K562 (cell line): ENCODE results near the gene LTBP4. TPM values are rescaled to one million over a fixed set of nuclear protein-coding genes. Genes with fewer than 3 reads are reported as not detected.

Experiments used
- ATAC-seq: fragments of 200-7000 bp; cut with Tn5 transposase; 3 replicates; pipeline ENCODE4 v1.9.1; 2020; ENCODE audit warnings: moderate library complexity
- BruUV-seq: library from RNA; stranded (reverse); fragments of 400-500 nt; replicated peaks from 2 replicates; lab custom pipeline; 2021; lab: Mats Ljungman, UMichigan
- CTCF ChIA-PET: fragments of 300-600 bp; formaldehyde crosslinking; extraction: SDS; loops from one replicate; lab custom pipeline; 2021; ENCODE audit warnings: low intra/inter-chr PET ratio; lab: Yijun Ruan, JAX
- POLR2A ChIA-PET: fragments of 300-600, 350-650 bp; sonication (Branson Sonifier 250); formaldehyde crosslinking; extraction: SDS; loops from one replicate; lab custom pipeline; 2021; ENCODE audit warnings: antibody characterized with exemption, inconsistent platforms; lab: Yijun Ruan, JAX
- DNase-seq, 4 experiments: peaks; one replicate each; pipeline versions ENCODE4 v3.0.0 to v3.0.0-alpha.2; 2011 to 2018; ENCODE audit warnings: low spot score in 3 of 4, mixed read lengths in 3 of 4; ENCODE audit errors: extremely low read depth in 1 of 4
- FAIRE-seq: peaks from 2 replicates; lab custom pipeline; 2011; peaks lifted over from hg19 to GRCh38; lab: Jason Lieb, UNC
- H2AFZ ChIP-seq: 2 replicates; pipeline ENCODE4 v1.6.0; 2011; ENCODE audit warnings: low read depth, low read length, control low read depth, inconsistent platforms
- H3K27ac ChIP-seq: fragments of 200-600 bp; 3 replicates; pipeline ENCODE4 v1.8.0; 2011; ENCODE audit warnings: low read depth, mild to moderate bottlenecking, control low read depth, inconsistent platforms, low read length, moderate library complexity, mixed read lengths; ENCODE audit errors: extremely low read depth
- H3K27me3 ChIP-seq, 2 experiments: fragments of 300-600 bp in 1 of 2; 2 replicates in 1 of 2; 3 replicates in 1 of 2; pipeline versions ENCODE4 v1.6.0 to v1.8.0; 2011; ENCODE audit warnings: inconsistent platforms in 2 of 2, low read length in 2 of 2, mild to moderate bottlenecking in 1 of 2, mixed read lengths in 1 of 2, moderate library complexity in 1 of 2; ENCODE audit not compliant: control insufficient read depth in 2 of 2, insufficient read depth in 2 of 2
- H3K36me3 ChIP-seq: fragments of 300-600 bp; 3 replicates; pipeline ENCODE4 v1.8.0; 2011; ENCODE audit warnings: mild to moderate bottlenecking, low read length, inconsistent platforms; ENCODE audit not compliant: control insufficient read depth, insufficient read depth
- H3K4me1 ChIP-seq, 2 experiments: fragments of 200-600 bp in 1 of 2; replicated peaks in 1 of 2; 2 replicates in 1 of 2; 3 replicates in 1 of 2; pipeline versions ENCODE4 v1.5.1 to v1.8.0; 2011; ENCODE audit warnings: inconsistent platforms in 2 of 2, low read length in 2 of 2, mild to moderate bottlenecking in 1 of 2, mixed read lengths in 1 of 2, moderate library complexity in 1 of 2; ENCODE audit not compliant: control insufficient read depth in 2 of 2, insufficient read depth in 2 of 2
- H3K4me2 ChIP-seq: 2 replicates; pipeline ENCODE4 v1.6.1; 2011; ENCODE audit warnings: low read length, control low read depth, inconsistent platforms, mixed read lengths; ENCODE audit not compliant: insufficient read depth
- H3K4me3 ChIP-seq: fragments of 200-600 bp; sonication (generic), shearing (Covaris generic); 2 replicates; pipeline ENCODE4 v1.5.1; 2016; ENCODE audit warnings: control low read depth, inconsistent platforms
- H3K79me2 ChIP-seq: fragments of 200-600 bp; 3 replicates; pipeline ENCODE4 v1.8.0; 2011; ENCODE audit warnings: low read length, inconsistent platforms; ENCODE audit not compliant: control insufficient read depth, insufficient read depth
- H3K9ac ChIP-seq, 2 experiments: 2 replicates each; pipeline versions ENCODE4 v1.6.0 to v1.6.1; 2011; ENCODE audit warnings: low read depth in 2 of 2, low read length in 2 of 2, control low read depth in 1 of 2, inconsistent platforms in 1 of 2, mild to moderate bottlenecking in 1 of 2, mixed read lengths in 1 of 2; ENCODE audit not compliant: insufficient read depth in 1 of 2
- H3K9me1 ChIP-seq: one replicate; pipeline ENCODE4 v1.6.0; 2011; ENCODE audit warnings: inconsistent platforms, mild to moderate bottlenecking, low read length, moderate library complexity; ENCODE audit not compliant: control insufficient read depth, insufficient read depth
- H3K9me3 ChIP-seq: replicated peaks from 2 replicates; pipeline ENCODE4 v1.5.1; 2011; ENCODE audit warnings: low read depth, low read length, inconsistent platforms; ENCODE audit not compliant: control insufficient read depth, insufficient read depth
- H4K20me1 ChIP-seq: replicated peaks from 2 replicates; pipeline ENCODE4 v1.6.1; 2011; ENCODE audit warnings: low read length, inconsistent platforms, mixed read lengths; ENCODE audit not compliant: control insufficient read depth, insufficient read depth
- AFF4 ChIP-seq: sonication (generic); formaldehyde crosslinking; IDR thresholded peaks from 2 replicates; pipeline ENCODE4 v1.8.0; 2023; ENCODE audit warnings: mild to moderate bottlenecking, missing genetic modification reagents
- ASH1L ChIP-seq: fragments of 450-650 bp; IDR thresholded peaks from 2 replicates; pipeline ENCODE4 v1.6.1; 2018; ENCODE audit warnings: borderline replicate concordance, mild to moderate bottlenecking, low read depth; ENCODE audit not compliant: partially characterized antibody
- E2F8 ChIP-seq: fragments of 450-650 bp; IDR thresholded peaks from 2 replicates; pipeline ENCODE4 v1.7.1; 2018; ENCODE audit warnings: mild to moderate bottlenecking, low read depth; ENCODE audit not compliant: partially characterized antibody
- ELF2 ChIP-seq: fragments of 250-450 bp; sonication (Bioruptor Pico); IDR thresholded peaks from 2 replicates; pipeline ENCODE4 v1.5.0; 2021; ENCODE audit warnings: mild to moderate bottlenecking
- JUND ChIP-seq, 2 experiments: IDR thresholded peaks; 2 replicates in 1 of 2; 3 replicates in 1 of 2; pipeline ENCODE4 v1.6.1; 2011; ENCODE audit warnings: borderline replicate concordance in 2 of 2, low read depth in 2 of 2, low read length in 2 of 2, improper control_type of control experiment in 1 of 2, missing biosample characterization in 1 of 2, missing genetic modification characterization in 1 of 2, missing genetic modification reagents in 1 of 2
- MAX ChIP-seq: sonication (generic); formaldehyde crosslinking; IDR thresholded peaks from 2 replicates; pipeline ENCODE4 v1.9.0; 2022; ENCODE audit warnings: mild to moderate bottlenecking, missing genetic modification reagents
- SIN3A ChIP-seq, 2 experiments: fragments of 150-350 bp in 1 of 2; IDR thresholded peaks; 2 replicates each; pipeline ENCODE4 v1.6.1; 2011 to 2016; ENCODE audit warnings: borderline replicate concordance in 2 of 2, low read depth in 2 of 2, low read length in 2 of 2, mild to moderate bottlenecking in 2 of 2, moderate library complexity in 2 of 2; ENCODE audit not compliant: control insufficient read depth in 1 of 2
- SIX5 ChIP-seq, 2 experiments: IDR thresholded peaks; 2 replicates each; pipeline ENCODE4 v1.6.1; 2011; ENCODE audit warnings: low read length in 2 of 2, borderline replicate concordance in 1 of 2, low read depth in 1 of 2, mild to moderate bottlenecking in 1 of 2, moderate library complexity in 1 of 2; ENCODE audit not compliant: insufficient read depth in 1 of 2
- ZNF644 ChIP-seq: fragments of 200-800 bp; sonication (Bioruptor generic); IDR thresholded peaks from 2 replicates; pipeline ENCODE4 v1.6.1; 2016; ENCODE audit warnings: low read depth, missing genetic modification characterization, missing compliant biosample characterization
- ZNF766 ChIP-seq: fragments of 200-800 bp; sonication (Bioruptor generic); conservative IDR thresholded peaks from 2 replicates; pipeline ENCODE4 v1.6.1; 2016; ENCODE audit warnings: missing genetic modification characterization, missing compliant biosample characterization
- WGBS: fragments of 100-300 bp; shearing (Covaris generic); methylation state at CpG from one replicate; pipeline ENCODE4 v1.1.6; 2016; ENCODE audit warnings: low coverage, mixed read lengths; ENCODE audit not compliant: insufficient coverage; ENCODE audit errors: missing lambda C conversion rate; 5-methylcytosine and 5-hydroxymethylcytosine counted together
- in situ Hi-C: fragments of 300-500 bp; cut with MboI; formaldehyde crosslinking; loops from 4 replicates; pipeline ENCODE4 v1.15.0; 2018; ENCODE audit warnings: inconsistent platforms, mixed read lengths
- intact Hi-C: fragments of 100-400 bp; cut with micrococcal nuclease; formaldehyde crosslinking; loops from 2 replicates; pipeline ENCODE4 v1.14.2; 2022
- polyA plus RNA-seq, 8 experiments: library from polyadenylated mRNA; depleted of rRNA in 4 of 8; stranded (reverse) in 5 of 8; unstranded in 3 of 8; fragments of >200 nt; fragmentation: Nextera tagmentation in 2 of 8; fragmentation: Illumina TruSeq in 1 of 8; extraction: Ambion mirVana in 2 of 8; extraction: Trizol in 1 of 8; gene quantifications; 2 replicates each; pipeline versions ENCODE4 v1.2.1 to v1.2.3, GENCODE V29; 2011 to 2014; ENCODE audit warnings: inconsistent platforms in 1 of 8, missing spikeins in 1 of 8
- total RNA-seq, 7 experiments: library from RNA; depleted of rRNA in 6 of 7; stranded (reverse); fragments of >200 nt in 6 of 7; fragmentation: Illumina TruSeq in 2 of 7; extraction: Trizol in 2 of 7; gene quantifications; 2 replicates each; pipeline versions ENCODE4 v1.2.1 to v1.2.3, GENCODE V29; 2011 to 2021; ENCODE audit warnings: low replicate concordance in 1 of 7
- TF ChIP-seq, protein P1 (sequence below): conservative IDR thresholded peaks from 2 replicates; pipeline ENCODE4 v1.6.1; 2011; ENCODE audit warnings: low read depth, mild to moderate bottlenecking, low read length; ENCODE audit not compliant: control insufficient read depth

The LTBP4 gene
- total and polyA plus RNA-seq, 9 of the 15 experiments (the other 6 are each of a cell fraction or from before 2014, with no cell fraction given): 0.35 to 160 (median 31.6) TPM

GRCh38 chr19:40578442-40578908 is 22.7 kb upstream of the LTBP4 start:
- H3K9ac ChIP-seq: no peak overlapping the region
- FAIRE-seq: peak; percentile 98
- peaks cover 21% of the 10 kb centered on the region; the same call in 1 of the 3 replicates for H3K36me3 ChIP-seq
- no peak overlapping the region for H3K4me3 ChIP-seq
- peak; percentile 89 for ATAC-seq
- H3K79me2 ChIP-seq: peaks cover 7% of the 10 kb centered on the region; the same call in 2 of the 3 replicates
- WGBS: 28% methylated on average over 12 of the region's 12 CpGs
- H4K20me1 ChIP-seq: no peaks in the 10 kb centered on the region
- H2AFZ ChIP-seq: no peak overlapping the region
- H3K4me2 ChIP-seq: peak overlapping the region; percentile 93; the same call in 1 of the 2 replicates
- peaks cover 17 to 45% of the 10 kb centered on the region in 2 experiments for H3K4me1 ChIP-seq
- ChIA-PET CTCF (no interaction called here), POLR2A (interaction anchor here (0.7 to 2.0 kb wide), 10 partner anchors 10 to 349 kb away, joined by 3 to 6 read pairs (median 4); partner anchors contain the start of gene LTBP4)
- intact Hi-C loops: no loop called here
- DNase-seq: peak; percentile 76 to 90 (median 81)
- no peaks in the 10 kb centered on the region for H3K27me3 ChIP-seq
- no peak overlapping the region for H3K27ac ChIP-seq
- in situ Hi-C loops: no loop called here
- no peaks in the 10 kb centered on the region for H3K9me1 ChIP-seq
- BruUV-seq: no TSS peak
- no peaks in the 10 kb centered on the region for H3K9me3 ChIP-seq
- TF ChIP-seq AFF4 (CRISPR knock-in tag) (no peak), SIX5 (IDR thresholded peaks at IDR 0.05; ENCODE audit: borderline replicate concordance in 1 of 2, insufficient read depth in 1 of 2, low read depth in 1 of 2, low read length in 2 of 2) (peak; percentile 94), ZNF644 (peak; percentile 92), MAX (CRISPR knock-in tag) (peak; percentile 37; the same call in 1 of the 2 replicates), JUND (IDR thresholded peaks at IDR 0.05; ENCODE audit: borderline replicate concordance, low read depth, low read length) (peak; percentile 63; the same call in 1 of the 2 replicates), JUND (tag; IDR thresholded peaks at IDR 0.05; ENCODE audit: borderline replicate concordance, low read depth, low read length) (peak; percentile 31; the same call in 1 of the 3 replicates), E2F8 (peak; percentile 29), ZNF766 (CRISPR knock-in tag) (peak; percentile 95), SIN3A (IDR thresholded peaks at IDR 0.05; ENCODE audit: borderline replicate concordance in 2 of 2, control insufficient read depth in 1 of 2, low read depth in 2 of 2, low read length in 2 of 2) (no peak), ELF2 (0 out of 2 replicates have a peak, but pooled peaks have one; percentile 52), ASH1L (peak; percentile 67)
- TF ChIP-seq, protein P1, sequence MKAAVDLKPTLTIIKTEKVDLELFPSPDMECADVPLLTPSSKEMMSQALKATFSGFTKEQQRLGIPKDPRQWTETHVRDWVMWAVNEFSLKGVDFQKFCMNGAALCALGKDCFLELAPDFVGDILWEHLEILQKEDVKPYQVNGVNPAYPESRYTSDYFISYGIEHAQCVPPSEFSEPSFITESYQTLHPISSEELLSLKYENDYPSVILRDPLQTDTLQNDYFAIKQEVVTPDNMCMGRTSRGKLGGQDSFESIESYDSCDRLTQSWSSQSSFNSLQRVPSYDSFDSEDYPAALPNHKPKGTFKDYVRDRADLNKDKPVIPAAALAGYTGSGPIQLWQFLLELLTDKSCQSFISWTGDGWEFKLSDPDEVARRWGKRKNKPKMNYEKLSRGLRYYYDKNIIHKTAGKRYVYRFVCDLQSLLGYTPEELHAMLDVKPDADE: peak; percentile 80; the same call in 1 of the 2 replicates
